ENCODE results near the gene ARHGAP4. TPM values are rescaled to one million over a fixed set of nuclear protein-coding genes. Genes with fewer than 3 reads are reported as not detected.

ARHGAP4 gene
- total RNA-seq, 1 experiment from 2014 or later = 67.4 TPM

- ChIA-PET RAD21 (ENCODE audit: low non-redundant PET in 1 of 2, low total read pairs in 2 of 2, uncharacterized antibody in 2 of 2, unreplicated experiment in 2 of 2) (no interaction called here), CTCF (no interaction called here), POLR2A (no interaction called here)
- DNase-seq (ENCODE audit: low read depth, low spot score) = no peak
- no peak overlapping the region for H3K9ac ChIP-seq (ENCODE audit: low read length)
- H3K36me3 ChIP-seq (ENCODE audit: control insufficient read depth in 1 of 2, insufficient read depth in 2 of 2, low read length in 2 of 2) = peaks cover 3 to 16% of the 10 kb centered on the region in 2 experiments; a peak in 2 of 4 replicates
- H3K4me2 ChIP-seq (ENCODE audit: low read length) = no peak overlapping the region
- H3K27ac ChIP-seq (ENCODE audit: low read depth, low read length) = no peak overlapping the region; the same call in 1 of the 2 replicates
- H3K4me3 ChIP-seq (replicated peaks in 1 of 2; ENCODE audit: low read depth in 1 of 2, low read length in 2 of 2) = no peak overlapping the region
- H3K9me2 ChIP-seq (ENCODE audit: insufficient read depth) = no peaks in the 10 kb centered on the region
- TF ChIP-seq EGR1 (IDR thresholded peaks at IDR 0.05; ENCODE audit: low read depth) (no peak), SIN3A (IDR thresholded peaks at IDR 0.05; ENCODE audit: low read depth) (no peak), EZH2phosphoT487 (IDR thresholded peaks at IDR 0.05; ENCODE audit: borderline replicate concordance) (no peak), POLR2A (IDR thresholded peaks at IDR 0.05; ENCODE audit: borderline replicate concordance, extremely low read depth, insufficient read depth, insufficient read length) (no peak), ZFX (IDR thresholded peaks at IDR 0.05) (no peak), CTCF (IDR thresholded peaks at IDR 0.05 in 2 of 3, conservative IDR thresholded peaks at IDR 0.05 in 1 of 3; ENCODE audit: borderline replicate concordance in 1 of 3, insufficient read depth in 1 of 3, low read depth in 2 of 3, low read length in 2 of 3) (no peak), ZBTB33 (IDR thresholded peaks at IDR 0.05; ENCODE audit: extremely low read depth, insufficient replicate concordance, low read length) (no peak), POLR2AphosphoS5 (IDR thresholded peaks at IDR 0.05; ENCODE audit: low read depth, low read length) (no peak)
- ATAC-seq = no peak
- no peaks in the 10 kb centered on the region for H3K9me3 ChIP-seq (ENCODE audit: control insufficient read depth in 1 of 2, insufficient read depth in 1 of 2, low read depth in 1 of 2, low read length in 2 of 2)
- no peak overlapping the region for H2AFZ ChIP-seq (ENCODE audit: low read depth, low read length, poor library complexity, severe bottlenecking)
- no TSS peak for BruUV-seq (replicated peaks)
- intact Hi-C loops (cut with micrococcal nuclease) = no loop called here
- H4K20me1 ChIP-seq (ENCODE audit: insufficient read depth) = no peaks in the 10 kb centered on the region
- peaks cover 7 to 13% of the 10 kb centered on the region in 2 experiments; a peak in 3 of 4 replicates for H3K4me1 ChIP-seq (ENCODE audit: control insufficient read depth in 1 of 2, insufficient read depth in 2 of 2, low read length in 2 of 2)
- H3K27me3 ChIP-seq (ENCODE audit: insufficient read depth, low read length) = no peaks in the 10 kb centered on the region
- peaks cover 90% of the 10 kb centered on the region for H3K79me2 ChIP-seq (ENCODE audit: insufficient read depth, low read length)
Observed at GRCh38 chrX:153966841-153967535, 40.9 kb upstream of the ARHGAP4 start.
